Endothelial cell of umbilical vein (primary cell): ENCODE measurements around the gene AP2A2. TPM values are rescaled to one million over a fixed set of nuclear protein-coding genes. Genes with fewer than 3 reads are reported as not detected.

Experiments used
- BruUV-seq: library from RNA; stranded (reverse); fragments of 400-500 nt; replicated peaks from 2 replicates; lab custom pipeline; 2021; lab: Mats Ljungman, UMichigan
- CTCF ChIA-PET: fragments of 300-600, 350-600 bp; sonication (Branson Sonifier 250); formaldehyde crosslinking; loops from one replicate; lab custom pipeline; 2021; ENCODE audit warnings: antibody characterized with exemption, inconsistent platforms; lab: Charles Lee
- POLR2A ChIA-PET: fragments of 300-600, 350-600 bp; sonication (Branson Sonifier 250); formaldehyde crosslinking; loops from one replicate; lab custom pipeline; 2021; ENCODE audit warnings: antibody characterized with exemption, inconsistent platforms; lab: Charles Lee
- DNase-seq: peaks from one replicate; pipeline ENCODE4 v3.0.0-alpha.2; 2011; ENCODE audit warnings: low read depth, low spot score
- FAIRE-seq: peaks from 2 replicates; lab custom pipeline; 2011; peaks lifted over from hg19 to GRCh38; lab: Jason Lieb, UNC
- H2AFZ ChIP-seq: 2 replicates; pipeline ENCODE4 v1.6.0; 2012; ENCODE audit warnings: low read depth, low read length, control low read depth, inconsistent platforms
- H3K27ac ChIP-seq: 2 replicates; pipeline ENCODE4 v1.5.1; 2011; ENCODE audit warnings: low read depth, mild to moderate bottlenecking, control low read depth, low read length, moderate library complexity; ENCODE audit not compliant: insufficient read depth
- H3K27me3 ChIP-seq, 2 experiments: 2 replicates each; pipeline versions ENCODE4 v1.6.0 to v1.6.1; 2011; ENCODE audit warnings: low read length in 2 of 2, mixed read lengths in 1 of 2; ENCODE audit not compliant: control insufficient read depth in 2 of 2, insufficient read depth in 2 of 2
- H3K36me3 ChIP-seq, 2 experiments: 2 replicates in 1 of 2; 3 replicates in 1 of 2; pipeline ENCODE4 v1.5.1; 2011; ENCODE audit warnings: low read length in 2 of 2, mild to moderate bottlenecking in 1 of 2, moderate library complexity in 1 of 2; ENCODE audit not compliant: control insufficient read depth in 2 of 2, insufficient read depth in 2 of 2; ENCODE audit errors: extremely low read depth in 1 of 2
- H3K4me1 ChIP-seq: 3 replicates; pipeline ENCODE4 v1.5.1; 2011; ENCODE audit warnings: mild to moderate bottlenecking, low read length; ENCODE audit not compliant: control insufficient read depth, insufficient read depth; ENCODE audit errors: extremely low read depth
- H3K4me2 ChIP-seq: 2 replicates; pipeline ENCODE4 v1.6.1; 2011; ENCODE audit warnings: low read length, control low read depth, mixed read lengths; ENCODE audit not compliant: insufficient read depth
- H3K4me3 ChIP-seq, 3 experiments: fragments of 200-600 bp in 1 of 3; sonication (generic), shearing (Covaris generic) in 1 of 3; replicated peaks in 1 of 3; 2 replicates each; pipeline ENCODE4 v1.5.1; 2011 to 2016; ENCODE audit warnings: control low read depth in 3 of 3, low read length in 3 of 3, mild to moderate bottlenecking in 2 of 3, inconsistent platforms in 1 of 3, low read depth in 1 of 3, moderate library complexity in 1 of 3; ENCODE audit not compliant: insufficient read depth in 1 of 3
- H3K79me2 ChIP-seq: 2 replicates; pipeline ENCODE4 v1.6.0; 2012; ENCODE audit warnings: low read length, inconsistent platforms; ENCODE audit not compliant: control insufficient read depth, insufficient read depth
- H3K9ac ChIP-seq: replicated peaks from 2 replicates; pipeline ENCODE3; 2011; ENCODE audit warnings: low read length, control low read depth; ENCODE audit not compliant: insufficient read depth; ENCODE audit errors: extremely low read depth
- H3K9me1 ChIP-seq: replicated peaks from 3 replicates; pipeline ENCODE4 v1.6.0; 2011; ENCODE audit warnings: mild to moderate bottlenecking, low read length; ENCODE audit not compliant: control insufficient read depth, insufficient read depth; ENCODE audit errors: extremely low read depth
- H3K9me3 ChIP-seq: replicated peaks from 2 replicates; pipeline ENCODE4 v1.5.1; 2012; ENCODE audit warnings: low read length, inconsistent platforms; ENCODE audit not compliant: control insufficient read depth, insufficient read depth
- H4K20me1 ChIP-seq: replicated peaks from 2 replicates; pipeline ENCODE3; 2011; ENCODE audit warnings: mild to moderate bottlenecking, low read length; ENCODE audit not compliant: control insufficient read depth, insufficient read depth; ENCODE audit errors: extremely low read depth
- CTCF ChIP-seq, 2 donors: IDR thresholded peaks; 1 replicate in 1 of 2; 2 replicates in 1 of 2; pipeline ENCODE4 v1.5.1; 2011; ENCODE audit warnings: low read length in 2 of 2, mild to moderate bottlenecking in 2 of 2, moderate library complexity in 2 of 2, control low read depth in 1 of 2, inconsistent platforms in 1 of 2, low read depth in 1 of 2; ENCODE audit not compliant: insufficient read depth in 1 of 2; ENCODE audit errors: extremely low read depth in 1 of 2
- EZH2 ChIP-seq: IDR thresholded peaks from 2 replicates; pipeline ENCODE4 v1.6.1; 2012; ENCODE audit warnings: borderline replicate concordance, low read depth, mild to moderate bottlenecking, moderate library complexity, low read length, inconsistent platforms; ENCODE audit not compliant: severe bottlenecking
- FOS ChIP-seq: IDR thresholded peaks from 2 replicates; pipeline ENCODE4 v1.6.1; 2011; ENCODE audit warnings: mild to moderate bottlenecking, low read length, moderate library complexity, borderline replicate concordance; ENCODE audit not compliant: insufficient read depth
- GATA2 ChIP-seq: IDR thresholded peaks from 2 replicates; pipeline ENCODE4 v1.7.0; 2011; ENCODE audit warnings: low read depth, mild to moderate bottlenecking, moderate library complexity, mixed read lengths, low read length; ENCODE audit not compliant: insufficient read length, insufficient read depth
- JUN ChIP-seq: IDR thresholded peaks from 2 replicates; pipeline ENCODE4 v1.6.1; 2011; ENCODE audit warnings: borderline replicate concordance, low read depth; ENCODE audit not compliant: insufficient read length, insufficient read depth
- MAX ChIP-seq: IDR thresholded peaks from 2 replicates; pipeline ENCODE4 v1.6.1; 2011; ENCODE audit not compliant: insufficient read depth, insufficient read length
- MYC ChIP-seq: IDR thresholded peaks from one replicate; pipeline ENCODE4 v1.6.1; 2011; ENCODE audit warnings: mild to moderate bottlenecking, low read depth, low read length
- POLR2A ChIP-seq: IDR thresholded peaks from 2 replicates; pipeline ENCODE4 v1.6.1; 2012; ENCODE audit warnings: low read depth, mild to moderate bottlenecking, control low read depth, low read length
- POLR2AphosphoS5 ChIP-seq: IDR thresholded peaks from 2 replicates; pipeline ENCODE4 v1.6.1; 2012; ENCODE audit warnings: low read depth, mild to moderate bottlenecking, control low read depth, low read length, moderate library complexity; ENCODE audit not compliant: insufficient read depth
- dilution Hi-C: fragments of 300-500 bp; cut with MboI; formaldehyde crosslinking; loops from one replicate; pipeline ENCODE4 v1.15.0; 2019; ENCODE audit warnings: low sequenced_read_pairs; ENCODE audit not compliant: extremely low pct_ligation_motif_present
- intact Hi-C: fragments of 100-400 bp; cut with micrococcal nuclease; formaldehyde crosslinking; loops from one replicate; pipeline ENCODE4 v1.10.0; 2022
- polyA plus RNA-seq, 4 experiments: library from polyadenylated mRNA; depleted of rRNA in 3 of 4; stranded (reverse) in 3 of 4; unstranded in 1 of 4; fragments of >200 nt; gene quantifications; 2 replicates each; pipeline versions ENCODE4 v1.2.1 to v1.2.3, GENCODE V29; 2011 to 2012; ENCODE audit warnings: missing spikeins in 1 of 4
- total RNA-seq: library from RNA; stranded (reverse); gene quantifications from 2 replicates; pipeline ENCODE4 v1.2.3, GENCODE V29; 2021

The AP2A2 gene
- total and polyA plus RNA-seq, 2 donors (not counting 3 experiments of a cell fraction or from before 2014, with no cell fraction given): 89.5 to 92.6 TPM

- H3K9me3 ChIP-seq: no peaks in the 10 kb centered on the region
- H3K79me2 ChIP-seq: no peaks in the 10 kb centered on the region
- no peaks in the 10 kb centered on the region for H3K9me1 ChIP-seq
- dilution Hi-C loops (no loop called here), intact Hi-C loops (no loop called here)
- H3K36me3 ChIP-seq: peaks cover 5 to 49% of the 10 kb centered on the region in 2 experiments
- CTCF ChIA-PET: no interaction called here
- no peak overlapping the region for H3K9ac ChIP-seq
- H3K4me3 ChIP-seq: no peak overlapping the region
- no peak for DNase-seq
- H2AFZ ChIP-seq: no peak overlapping the region
- H3K4me2 ChIP-seq: no peak overlapping the region
- no peaks in the 10 kb centered on the region for H3K27me3 ChIP-seq
- no peak for FAIRE-seq
- H3K27ac ChIP-seq: no peak overlapping the region
- TF ChIP-seq JUN (no peak), MYC (no peak), EZH2 (no peak)
- no peaks in the 10 kb centered on the region for H3K4me1 ChIP-seq
- no peaks in the 10 kb centered on the region for H4K20me1 ChIP-seq
- BruUV-seq: no TSS peak
- POLR2A ChIA-PET: no interaction called here
Observed at GRCh38 chr11:980438-981357, 55.0 kb downstream of the AP2A2 start.

GRCh38 chr11:981764-982163 lies 56.1 kb downstream of the AP2A2 start:
- peaks cover 10 to 58% of the 10 kb centered on the region in 2 experiments for H3K36me3 ChIP-seq
- no peaks in the 10 kb centered on the region for H3K79me2 ChIP-seq
- dilution Hi-C loops: no loop called here
- no peak overlapping the region for H3K4me3 ChIP-seq
- intact Hi-C loops: no loop called here
- BruUV-seq: no TSS peak
- no peaks in the 10 kb centered on the region for H3K27me3 ChIP-seq
- H3K9me1 ChIP-seq: no peaks in the 10 kb centered on the region
- H2AFZ ChIP-seq: no peak overlapping the region
- H3K9ac ChIP-seq: no peak overlapping the region
- ChIA-PET CTCF (no interaction called here), POLR2A (no interaction called here)
- DNase-seq (no peak), FAIRE-seq (no peak)
- no peaks in the 10 kb centered on the region for H3K9me3 ChIP-seq
- H4K20me1 ChIP-seq: no peaks in the 10 kb centered on the region
- no peak overlapping the region for H3K4me2 ChIP-seq
- no peak overlapping the region for H3K27ac ChIP-seq
- no peaks in the 10 kb centered on the region for H3K4me1 ChIP-seq
- no peak for TF ChIP-seq MYC
- TF ChIP-seq POLR2A: no peak
- no peak for TF ChIP-seq FOS
- no peak for TF ChIP-seq MAX
- no peak for TF ChIP-seq JUN
- TF ChIP-seq POLR2AphosphoS5: no peak
- TF ChIP-seq GATA2: no peak
- no peak for TF ChIP-seq CTCF (IDR thresholded peaks at IDR 0.05; ENCODE audit: extremely low read depth in 1 of 2, insufficient read depth in 1 of 2, low read depth in 1 of 2, low read length in 2 of 2)
- no peak for TF ChIP-seq EZH2
